OCI-LY7 (cell line): ENCODE measurements around the gene NFATC2IP.

ENCODE experiments used
- CTCF ChIP-seq: fragments of 200-600 bp; sonication (generic); conservative IDR thresholded peaks from 2 replicates; pipeline ENCODE4 v1.5.1; 2014; ENCODE audit warnings: mild to moderate bottlenecking, antibody characterized with exemption, low read length, moderate library complexity, mixed read lengths
- EZH2phosphoT487 ChIP-seq: fragments of 200-600 bp; sonication (generic); IDR thresholded peaks from 2 replicates; pipeline ENCODE4 v1.6.1; 2018; ENCODE audit warnings: low read depth, borderline replicate concordance, mild to moderate bottlenecking, mixed run types, antibody characterized with exemption, low read length, moderate library complexity, mixed read lengths

DNA sequence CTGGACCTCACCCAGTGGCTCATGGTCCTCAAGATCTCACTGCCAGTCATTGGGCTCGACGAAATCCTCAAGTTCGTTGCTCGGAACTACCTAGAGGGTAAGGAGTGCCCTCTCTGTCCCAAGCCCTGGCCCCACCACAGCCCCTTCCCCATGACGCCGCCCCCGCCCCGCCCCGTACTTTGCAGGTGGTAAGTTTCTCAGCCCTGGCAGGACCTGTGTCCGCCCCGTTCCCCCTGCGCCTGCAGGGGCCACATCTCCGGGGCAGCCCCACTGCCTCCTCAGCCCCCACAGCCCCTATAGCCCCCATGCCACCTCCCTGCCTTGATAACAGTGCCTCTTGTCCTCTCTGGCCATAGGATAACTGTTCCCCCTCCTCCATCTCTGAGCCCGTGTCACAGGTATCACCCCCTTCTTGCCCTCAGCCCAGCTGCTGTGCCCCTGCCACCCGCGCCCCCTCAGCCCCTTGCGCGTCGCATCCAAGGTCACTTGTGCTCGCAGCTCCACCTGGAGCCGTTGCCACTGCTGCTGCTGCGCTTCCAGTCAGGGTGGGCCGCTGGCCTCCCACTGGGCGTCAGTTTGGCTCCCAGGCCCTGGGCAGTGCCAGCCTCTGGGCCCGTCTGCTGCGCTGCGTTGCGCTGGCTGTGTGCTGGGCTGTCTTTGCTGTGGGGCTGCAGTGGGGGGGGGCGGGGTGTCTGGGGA is 47.2 kb upstream of the NFATC2IP start:
- TF ChIP-seq CTCF (no peak), EZH2phosphoT487 (no peak)
